Breast epithelium (tissue), 3 donors: ENCODE results near the gene CD47.

Experiments used
- POLR2AphosphoS5 ChIP-seq, 3 donors: sonication (generic); formaldehyde crosslinking; IDR thresholded peaks; one replicate each; pipeline ENCODE4 v1.6.1; 2017; ENCODE audit warnings: antibody characterized with exemption in 3 of 3
- TF ChIP-seq, protein P1 (sequence below), 3 donors: fragments of 450-650 bp; IDR thresholded peaks; one replicate each; pipeline ENCODE4 v1.5.1; 2016 to 2017; ENCODE audit warnings: antibody characterized with exemption in 3 of 3, mild to moderate bottlenecking in 3 of 3, moderate library complexity in 3 of 3

GRCh38 chr3:108099244-108099643 is 8.4 kb upstream of the CD47 start:
- TF ChIP-seq, protein P1, sequence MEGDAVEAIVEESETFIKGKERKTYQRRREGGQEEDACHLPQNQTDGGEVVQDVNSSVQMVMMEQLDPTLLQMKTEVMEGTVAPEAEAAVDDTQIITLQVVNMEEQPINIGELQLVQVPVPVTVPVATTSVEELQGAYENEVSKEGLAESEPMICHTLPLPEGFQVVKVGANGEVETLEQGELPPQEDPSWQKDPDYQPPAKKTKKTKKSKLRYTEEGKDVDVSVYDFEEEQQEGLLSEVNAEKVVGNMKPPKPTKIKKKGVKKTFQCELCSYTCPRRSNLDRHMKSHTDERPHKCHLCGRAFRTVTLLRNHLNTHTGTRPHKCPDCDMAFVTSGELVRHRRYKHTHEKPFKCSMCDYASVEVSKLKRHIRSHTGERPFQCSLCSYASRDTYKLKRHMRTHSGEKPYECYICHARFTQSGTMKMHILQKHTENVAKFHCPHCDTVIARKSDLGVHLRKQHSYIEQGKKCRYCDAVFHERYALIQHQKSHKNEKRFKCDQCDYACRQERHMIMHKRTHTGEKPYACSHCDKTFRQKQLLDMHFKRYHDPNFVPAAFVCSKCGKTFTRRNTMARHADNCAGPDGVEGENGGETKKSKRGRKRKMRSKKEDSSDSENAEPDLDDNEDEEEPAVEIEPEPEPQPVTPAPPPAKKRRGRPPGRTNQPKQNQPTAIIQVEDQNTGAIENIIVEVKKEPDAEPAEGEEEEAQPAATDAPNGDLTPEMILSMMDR (IDR thresholded peaks at IDR 0.05): no peak
- TF ChIP-seq POLR2AphosphoS5 (IDR thresholded peaks at IDR 0.05): no peak
